Neutrophil (primary cell): ENCODE results near the gene HEYL.

Source experiments
- H3K27ac ChIP-seq: fragments of 200-600 bp; sonication (generic); 2 replicates; pipeline ENCODE4 v1.5.1; 2016; ENCODE audit warnings: mild to moderate bottlenecking, moderate library complexity
- H3K27me3 ChIP-seq: fragments of 200-600 bp; sonication (generic); 2 replicates; pipeline ENCODE4 v1.6.0; 2016; ENCODE audit warnings: mild to moderate bottlenecking
- H3K36me3 ChIP-seq: fragments of 200-600 bp; sonication (generic); 2 replicates; pipeline ENCODE4 v1.5.1; 2017
- H3K4me1 ChIP-seq, 2 experiments: fragments of 200-600 bp in 1 of 2; sonication (generic) in 1 of 2; 1 replicate in 1 of 2; 2 replicates in 1 of 2; pipeline versions ENCODE4 v1.5.1 to v1.6.1; 2013 to 2016; ENCODE audit warnings: low read depth in 1 of 2, low read length in 1 of 2, mild to moderate bottlenecking in 1 of 2, moderate library complexity in 1 of 2; ENCODE audit not compliant: control insufficient read depth in 1 of 2, insufficient read depth in 1 of 2
- H3K4me3 ChIP-seq, 2 experiments: fragments of 200-600 bp in 1 of 2; sonication (generic) in 1 of 2; 1 replicate in 1 of 2; 2 replicates in 1 of 2; pipeline ENCODE4 v1.5.1; 2013 to 2016; ENCODE audit warnings: low read depth in 1 of 2, low read length in 1 of 2, mild to moderate bottlenecking in 1 of 2, moderate library complexity in 1 of 2
- H3K9me3 ChIP-seq: fragments of 200-600 bp; sonication (generic); 2 replicates; pipeline ENCODE4 v1.5.1; 2016
- TF ChIP-seq, protein P1 (sequence below): fragments of 200-600 bp; sonication (generic); IDR thresholded peaks from 2 replicates; pipeline ENCODE4 v1.5.1; 2016; ENCODE audit warnings: antibody characterized with exemption

The HEYL gene

GRCh38 chr1:39643705-39644104 lies 4.3 kb upstream of the HEYL start:
- Histone ChIP-seq H3K4me3 (no peak overlapping the region), H3K27ac (no peak overlapping the region), H3K27me3 (peaks cover 30% of the 10 kb centered on the region), H3K9me3 (no peaks in the 10 kb centered on the region), H3K4me1 (peaks cover 2 to 11% of the 10 kb centered on the region in 2 experiments), H3K36me3 (no peaks in the 10 kb centered on the region)
- TF ChIP-seq, protein P1, sequence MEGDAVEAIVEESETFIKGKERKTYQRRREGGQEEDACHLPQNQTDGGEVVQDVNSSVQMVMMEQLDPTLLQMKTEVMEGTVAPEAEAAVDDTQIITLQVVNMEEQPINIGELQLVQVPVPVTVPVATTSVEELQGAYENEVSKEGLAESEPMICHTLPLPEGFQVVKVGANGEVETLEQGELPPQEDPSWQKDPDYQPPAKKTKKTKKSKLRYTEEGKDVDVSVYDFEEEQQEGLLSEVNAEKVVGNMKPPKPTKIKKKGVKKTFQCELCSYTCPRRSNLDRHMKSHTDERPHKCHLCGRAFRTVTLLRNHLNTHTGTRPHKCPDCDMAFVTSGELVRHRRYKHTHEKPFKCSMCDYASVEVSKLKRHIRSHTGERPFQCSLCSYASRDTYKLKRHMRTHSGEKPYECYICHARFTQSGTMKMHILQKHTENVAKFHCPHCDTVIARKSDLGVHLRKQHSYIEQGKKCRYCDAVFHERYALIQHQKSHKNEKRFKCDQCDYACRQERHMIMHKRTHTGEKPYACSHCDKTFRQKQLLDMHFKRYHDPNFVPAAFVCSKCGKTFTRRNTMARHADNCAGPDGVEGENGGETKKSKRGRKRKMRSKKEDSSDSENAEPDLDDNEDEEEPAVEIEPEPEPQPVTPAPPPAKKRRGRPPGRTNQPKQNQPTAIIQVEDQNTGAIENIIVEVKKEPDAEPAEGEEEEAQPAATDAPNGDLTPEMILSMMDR, result no peak

DNA sequence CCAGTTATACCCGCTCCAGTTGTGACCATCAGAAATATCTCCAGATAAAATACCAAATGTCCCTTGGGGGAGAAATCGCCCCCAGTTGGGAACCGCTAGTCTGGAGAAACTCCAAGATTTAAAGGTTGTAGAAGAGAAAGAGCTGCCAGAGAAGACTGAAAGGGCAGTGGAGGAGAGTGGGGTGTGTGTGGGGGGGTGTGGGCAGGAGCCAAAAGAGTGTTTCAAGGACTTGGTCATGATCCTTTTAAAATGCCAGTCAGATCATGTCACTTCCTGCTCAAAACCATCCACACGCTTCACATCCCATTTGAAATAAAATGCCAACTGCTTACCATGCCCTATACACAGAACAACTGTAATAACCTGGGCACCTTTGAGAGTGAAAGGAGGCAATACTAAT lies 3.4 kb upstream of the HEYL start:
- H3K4me1 ChIP-seq, result peaks cover 2 to 11% of the 10 kb centered on the region in 2 experiments
- no peak overlapping the region for H3K27ac ChIP-seq
- no peak overlapping the region for H3K4me3 ChIP-seq
- TF ChIP-seq, protein P1, result no peak
- no peaks in the 10 kb centered on the region for H3K9me3 ChIP-seq
- no peaks in the 10 kb centered on the region for H3K36me3 ChIP-seq
- H3K27me3 ChIP-seq, result peaks cover 39% of the 10 kb centered on the region

GRCh38 chr1:39640861-39641260 lies 1.4 kb upstream of the HEYL start:
- H3K9me3 ChIP-seq, result no peaks in the 10 kb centered on the region
- no peaks in the 10 kb centered on the region for H3K36me3 ChIP-seq
- H3K4me1 ChIP-seq, result peaks cover 2 to 11% of the 10 kb centered on the region in 2 experiments
- no peak overlapping the region for H3K27ac ChIP-seq
- TF ChIP-seq, protein P1, result no peak
- H3K27me3 ChIP-seq, result peaks cover 55% of the 10 kb centered on the region
- no peak overlapping the region for H3K4me3 ChIP-seq

DNA sequence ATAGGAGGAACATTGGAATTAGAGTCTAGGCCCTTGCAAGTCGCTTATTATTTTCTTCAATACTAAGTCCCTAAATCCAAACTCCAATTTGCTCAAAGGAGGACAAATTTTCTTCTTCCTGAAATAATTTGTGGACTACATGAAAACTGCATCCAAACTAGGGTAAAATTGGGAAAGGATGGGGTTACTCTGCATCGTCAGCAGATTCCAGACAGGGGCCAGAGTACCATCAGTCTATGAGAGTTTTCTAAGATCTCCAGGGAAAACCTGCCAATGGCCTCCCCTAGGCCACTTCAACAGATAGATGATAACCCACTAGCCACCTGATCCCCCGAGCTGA lies 508 bp downstream of the HEYL start:
- TF ChIP-seq, protein P1, result no peak
- H3K27me3 ChIP-seq, result peaks cover 55% of the 10 kb centered on the region
- peaks cover 2 to 11% of the 10 kb centered on the region in 2 experiments for H3K4me1 ChIP-seq
- no peak overlapping the region for H3K4me3 ChIP-seq
- H3K36me3 ChIP-seq, result no peaks in the 10 kb centered on the region
- no peaks in the 10 kb centered on the region for H3K9me3 ChIP-seq
- H3K27ac ChIP-seq, result no peak overlapping the region

- Histone ChIP-seq H3K27me3 (peaks cover 58% of the 10 kb centered on the region), H3K36me3 (no peaks in the 10 kb centered on the region), H3K4me1 (peaks cover 2 to 11% of the 10 kb centered on the region in 2 experiments), H3K27ac (no peak overlapping the region), H3K9me3 (no peaks in the 10 kb centered on the region), H3K4me3 (no peak overlapping the region)
- TF ChIP-seq, protein P1, result no peak
These were observed 2.1 kb downstream of the HEYL start for GRCh38 chr1:39637361-39637760.

DNA sequence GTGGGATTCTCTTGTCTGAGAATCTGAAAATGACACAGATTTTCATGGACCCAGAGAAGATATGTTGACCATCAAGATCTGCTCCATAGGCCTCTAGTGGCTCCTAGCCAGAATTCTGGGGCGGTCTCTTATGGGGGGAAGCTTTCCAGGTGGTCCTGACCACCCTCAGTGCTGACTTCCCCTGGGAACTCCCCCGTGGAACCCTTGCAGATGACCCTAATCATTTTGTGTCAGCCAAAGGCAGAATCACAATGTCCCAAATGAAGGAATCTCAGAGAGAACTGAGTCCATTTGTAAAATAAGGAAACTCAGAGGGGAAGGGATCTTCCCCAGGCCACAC lies 3.6 kb downstream of the HEYL start:
- no peak overlapping the region for H3K4me3 ChIP-seq
- H3K27me3 ChIP-seq, result peaks cover 55% of the 10 kb centered on the region

More for the DNA sequence above, 3.6 kb downstream of the HEYL start:
- Histone ChIP-seq H3K27ac (no peak overlapping the region), H3K4me1 (peaks cover 2 to 11% of the 10 kb centered on the region in 2 experiments), H3K9me3 (no peaks in the 10 kb centered on the region), H3K36me3 (no peaks in the 10 kb centered on the region)
- TF ChIP-seq, protein P1, result no peak
